Fibroblast of skin of abdomen (primary cell): ENCODE data around the gene ARHGAP26.

Experiments used
- DNase-seq: peaks from one replicate; pipeline ENCODE4 v3.0.0-alpha.2; 2013

ARHGAP26 gene

DNA sequence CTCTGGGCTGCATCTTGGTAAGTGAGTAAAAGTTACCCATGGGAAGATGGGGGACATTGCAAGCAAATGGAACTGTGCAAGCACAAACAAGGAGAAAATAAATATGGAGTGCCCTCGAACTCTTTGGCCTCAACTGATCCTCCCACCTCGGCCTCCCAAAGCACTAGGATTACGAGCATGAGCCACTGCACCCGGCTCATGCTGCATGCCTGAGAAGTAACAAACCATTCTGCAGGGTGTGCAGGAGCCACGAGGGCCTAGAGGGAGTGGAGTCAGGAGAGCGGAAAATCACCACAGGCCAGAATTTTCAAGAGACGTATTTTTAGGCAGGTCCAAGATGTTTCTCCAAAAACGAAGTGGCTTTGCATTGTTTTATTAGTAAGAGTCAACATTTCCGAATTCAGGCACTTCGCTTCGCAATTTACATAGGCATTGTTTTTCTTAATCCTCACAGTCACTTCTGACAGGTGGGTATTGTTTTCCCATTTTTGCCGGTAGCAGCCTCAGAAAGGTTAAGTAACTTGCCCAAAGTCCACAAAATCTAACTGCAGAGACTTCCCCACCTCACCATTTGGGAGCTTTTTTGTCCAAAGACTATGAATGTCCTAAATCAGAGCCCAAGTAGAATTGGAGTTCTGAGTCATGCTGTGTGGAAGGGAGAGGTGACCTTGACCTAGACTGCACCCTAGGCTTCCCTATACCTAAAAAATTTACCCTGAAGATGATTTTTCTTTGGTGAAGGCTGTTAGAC is 403.1 kb downstream of the ARHGAP26 start:
- DNase-seq = no peak

DNA sequence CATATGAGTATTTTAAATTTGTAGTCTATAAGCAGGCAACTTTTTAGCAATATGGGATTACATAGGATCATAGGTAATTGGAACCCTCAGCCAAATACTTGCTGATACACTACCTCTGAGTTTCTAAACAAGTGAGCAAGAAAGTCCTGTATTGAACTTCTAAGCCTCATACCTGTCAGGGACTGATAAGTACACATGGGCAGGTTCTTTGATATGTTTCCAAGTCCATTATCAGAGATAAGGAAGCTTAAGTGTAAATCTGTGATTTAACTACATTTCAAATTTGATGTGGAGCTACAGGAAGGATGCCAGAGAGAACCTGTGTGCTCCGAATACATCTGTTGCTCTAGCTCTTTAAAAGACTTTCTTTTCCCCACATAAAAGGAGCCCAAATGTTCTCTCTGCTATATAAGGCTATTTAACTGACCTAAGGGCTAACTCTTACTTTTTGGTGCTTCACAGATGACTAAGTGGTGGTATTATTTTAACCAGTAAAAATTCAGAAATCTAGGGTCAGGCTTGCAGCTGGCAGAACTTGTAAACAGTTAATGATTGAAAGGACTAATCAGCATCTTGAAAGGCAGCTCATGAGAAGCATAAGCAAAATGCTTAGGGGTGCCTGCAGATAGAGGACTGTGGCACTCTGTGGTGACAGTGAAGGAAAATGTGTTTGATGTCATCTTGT is 404.7 kb downstream of the ARHGAP26 start:
- no peak for DNase-seq

DNA sequence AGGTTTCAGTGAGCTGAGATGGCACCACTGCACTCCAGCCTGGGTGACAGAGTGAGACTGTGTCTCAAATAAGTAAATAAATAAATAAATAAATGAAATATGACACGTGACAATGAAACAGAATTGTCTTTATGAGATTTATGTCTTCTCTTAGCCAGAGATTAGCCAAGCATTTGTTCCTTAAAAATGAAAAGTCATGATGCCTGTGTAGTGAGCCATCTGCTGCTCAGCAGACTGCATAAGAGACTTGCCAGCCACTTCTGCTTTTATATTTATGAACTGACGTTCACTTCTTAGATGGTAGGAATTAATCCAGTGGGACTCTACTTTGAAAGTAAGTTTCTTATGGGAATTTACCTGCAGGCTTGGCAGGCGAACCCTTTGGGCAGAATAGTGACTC is 405.9 kb downstream of the ARHGAP26 start:
- no peak for DNase-seq

DNA sequence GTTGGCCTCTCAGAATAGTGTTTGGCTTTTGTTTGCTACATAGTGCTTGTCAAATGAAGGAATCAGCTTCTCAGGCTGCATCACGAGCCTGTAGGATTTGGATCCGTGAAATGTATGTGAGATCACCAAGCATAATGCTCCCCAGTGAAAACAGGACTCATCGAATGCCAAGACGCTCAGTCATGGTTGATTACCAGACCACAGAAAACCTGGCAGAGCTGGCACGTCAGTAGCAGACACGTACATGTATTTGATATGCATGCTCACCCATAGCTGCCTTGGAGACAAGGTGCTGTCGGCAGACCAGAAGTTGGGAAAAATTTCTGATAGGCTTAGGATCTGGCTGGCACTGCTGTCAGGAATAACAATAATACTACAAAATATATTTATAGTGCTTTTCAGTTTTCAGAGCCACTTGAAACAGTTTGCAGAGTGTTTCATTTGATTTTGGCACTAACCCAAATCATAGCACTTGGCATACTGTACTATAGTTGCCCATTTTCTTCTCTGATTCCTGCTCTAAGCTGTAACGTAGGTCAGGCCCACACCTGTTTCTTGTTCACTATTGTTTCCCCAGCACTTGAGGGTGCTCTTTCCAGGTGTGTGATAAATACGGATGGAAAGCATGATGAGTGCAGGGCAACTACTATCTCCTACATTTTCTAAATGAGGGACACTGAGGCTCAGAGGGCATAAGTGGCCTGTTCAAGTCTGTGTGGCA is 407.2 kb downstream of the ARHGAP26 start:
- peak; percentile 90 for DNase-seq

DNA sequence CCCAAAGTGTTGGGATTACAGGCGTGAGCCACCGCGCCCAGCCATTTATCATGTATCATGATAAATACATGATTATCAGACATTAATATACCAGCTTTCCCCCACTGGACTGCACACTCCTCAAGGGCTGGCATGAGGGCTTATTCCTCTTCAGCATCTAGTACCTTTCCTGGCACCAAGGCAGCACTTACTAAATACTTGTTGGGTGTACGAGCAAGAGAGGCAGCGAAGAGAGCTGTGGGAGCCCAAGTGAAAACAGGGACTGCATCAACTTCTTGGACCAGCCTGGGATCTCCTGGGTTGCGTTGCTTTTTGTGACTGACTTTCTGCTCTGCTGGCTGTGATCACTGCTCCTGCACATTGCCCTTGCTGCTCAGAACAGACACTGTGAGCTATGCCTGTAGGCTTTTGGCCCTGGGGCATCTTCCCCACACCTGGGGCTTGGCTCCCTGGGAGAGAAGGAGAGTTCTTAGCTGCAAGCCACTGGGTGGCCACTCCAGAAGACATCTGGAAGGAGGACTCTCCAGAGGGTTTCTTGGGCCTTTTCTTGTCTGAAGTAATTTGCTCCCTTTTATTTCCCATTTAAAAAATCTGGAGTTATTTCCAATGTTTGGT is 409.1 kb downstream of the ARHGAP26 start:
- DNase-seq = no peak

DNA sequence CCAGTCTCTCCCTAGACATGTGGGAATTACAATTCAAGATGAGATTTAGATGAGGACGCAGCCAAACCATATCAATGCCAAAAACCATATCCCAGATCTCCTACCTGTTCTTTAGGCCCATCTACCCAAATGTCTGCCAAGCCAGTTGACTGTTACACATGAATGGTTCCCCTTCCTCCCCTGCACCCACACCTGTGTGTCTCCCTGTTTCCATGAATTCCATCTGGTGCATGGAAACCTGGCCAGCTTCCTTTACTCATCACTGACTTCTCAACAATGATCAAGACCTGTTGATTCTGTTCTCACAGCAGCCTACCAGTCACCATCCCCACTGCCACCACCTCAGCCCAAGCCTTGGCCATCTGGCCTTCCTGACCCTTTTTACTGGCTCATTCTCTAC is 410.6 kb downstream of the ARHGAP26 start:
- no peak for DNase-seq

DNA sequence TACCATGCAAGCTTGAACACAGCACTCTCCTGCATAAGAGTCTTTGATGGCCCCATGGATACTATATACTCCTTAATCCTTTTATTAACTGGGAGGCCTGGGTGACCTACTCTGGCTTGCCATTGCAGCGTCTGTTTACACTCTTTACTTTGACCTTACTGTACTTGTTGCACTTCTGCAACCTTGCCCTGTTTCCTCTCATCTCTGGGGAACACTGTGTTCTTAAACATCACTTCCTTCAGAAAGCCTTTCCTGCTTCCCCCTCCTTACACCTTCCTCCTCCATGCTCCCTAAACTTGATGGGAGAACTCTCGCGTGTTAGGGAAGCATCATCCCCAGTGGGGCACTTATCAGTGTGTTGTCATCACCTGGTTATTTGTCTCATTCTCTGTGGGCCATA is 411.0 kb downstream of the ARHGAP26 start:
- DNase-seq = no peak

DNA sequence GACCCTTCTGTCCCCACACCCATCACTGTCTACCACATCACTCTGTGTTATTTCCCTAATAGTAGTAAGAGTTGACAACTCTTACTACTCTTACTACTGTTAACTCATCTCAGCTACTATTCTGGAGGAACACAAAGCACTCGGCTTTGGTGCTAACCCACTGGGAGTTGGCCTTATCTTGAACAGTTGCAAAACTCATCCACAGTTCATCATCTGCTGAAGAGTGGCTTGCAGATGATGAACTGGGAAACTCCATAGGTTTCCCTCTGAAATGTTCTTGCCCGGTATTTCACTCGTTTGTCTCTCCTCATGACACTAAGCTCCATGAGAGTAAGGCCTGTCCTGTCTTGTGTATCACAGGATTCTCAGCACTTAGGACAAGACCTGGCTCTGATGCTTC is 411.9 kb downstream of the ARHGAP26 start:
- DNase-seq = no peak

DNA sequence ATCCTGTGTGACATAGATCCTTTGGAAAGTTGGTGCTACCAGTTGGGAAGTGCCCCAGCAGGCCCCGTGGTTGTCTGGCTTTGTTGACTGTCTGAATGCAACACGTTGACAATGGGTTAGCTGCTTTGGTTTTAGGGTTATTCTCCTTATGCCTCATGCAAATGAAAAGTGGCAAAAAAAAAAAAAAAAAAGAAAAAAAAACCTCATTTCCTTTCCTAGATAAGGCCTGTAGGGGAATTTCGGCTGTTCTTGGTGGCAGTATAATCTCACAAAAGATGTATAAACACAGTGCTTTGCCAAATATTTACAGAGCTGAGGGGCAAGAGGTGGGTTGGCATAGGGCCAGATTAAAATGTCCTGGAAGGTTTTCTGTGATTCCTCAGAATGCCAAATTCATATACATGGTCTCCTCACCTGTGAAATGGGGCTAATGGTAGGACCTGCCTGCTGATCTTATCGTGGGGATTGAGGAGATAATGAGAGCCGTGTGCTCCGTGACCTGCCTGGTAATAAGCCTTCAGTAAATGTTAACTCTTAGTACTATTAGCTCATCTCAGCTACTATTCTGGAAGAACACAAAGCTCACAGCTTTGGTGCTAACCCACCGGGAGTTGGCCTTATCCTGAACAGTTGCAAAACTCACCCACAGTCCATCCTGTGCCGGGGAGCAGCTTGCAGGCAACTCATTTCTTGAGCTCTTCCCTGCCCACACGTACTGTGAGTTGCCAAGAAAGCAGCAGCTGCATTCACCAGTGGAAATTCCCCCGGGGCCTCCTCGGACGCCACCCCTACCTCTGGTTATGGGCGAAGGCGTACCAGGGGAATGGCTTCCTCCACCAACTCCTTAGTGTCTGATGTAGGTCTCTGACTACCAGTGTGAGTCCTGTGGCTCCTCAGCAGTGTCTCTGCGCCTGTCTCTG is 413.0 kb downstream of the ARHGAP26 start:
- no peak for DNase-seq

DNA sequence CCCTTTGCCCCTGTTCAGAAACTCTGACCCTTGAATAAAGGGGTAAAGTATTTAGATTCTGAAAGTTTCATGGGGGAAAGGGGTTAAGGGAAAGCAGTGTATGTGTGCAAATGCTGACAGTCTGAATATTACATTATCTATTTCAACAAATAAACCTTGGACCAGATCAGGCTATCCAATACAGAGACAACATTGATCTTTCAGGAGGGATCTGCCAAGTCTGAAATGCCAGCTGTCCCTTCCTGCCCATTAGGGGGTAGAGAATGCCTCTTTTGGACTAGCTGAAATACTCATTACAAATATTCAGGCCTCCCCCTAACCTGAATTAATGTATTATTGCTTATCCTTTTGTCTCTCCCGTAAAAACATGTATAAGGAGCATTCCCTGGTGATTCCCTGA is 413.8 kb downstream of the ARHGAP26 start:
- no peak for DNase-seq

DNA sequence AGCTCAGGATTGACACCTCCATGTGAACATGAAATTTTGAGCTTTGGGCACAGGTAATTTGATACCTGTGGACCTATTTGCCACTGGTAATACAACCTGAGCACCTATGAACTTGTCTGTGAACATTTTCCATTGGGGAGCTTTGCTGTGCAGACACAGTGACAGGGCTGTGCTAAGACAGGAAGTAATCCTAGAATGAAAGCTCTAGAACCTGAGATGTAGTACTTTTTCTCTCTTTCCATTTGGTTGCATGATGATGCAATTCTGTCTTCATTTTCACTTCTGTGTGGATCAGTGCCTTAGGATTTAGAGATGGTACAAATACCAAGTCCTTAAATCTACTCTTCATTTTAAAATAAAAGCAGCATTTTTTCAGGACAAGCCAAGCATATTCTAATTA is 416.4 kb downstream of the ARHGAP26 start:
- no peak for DNase-seq

DNA sequence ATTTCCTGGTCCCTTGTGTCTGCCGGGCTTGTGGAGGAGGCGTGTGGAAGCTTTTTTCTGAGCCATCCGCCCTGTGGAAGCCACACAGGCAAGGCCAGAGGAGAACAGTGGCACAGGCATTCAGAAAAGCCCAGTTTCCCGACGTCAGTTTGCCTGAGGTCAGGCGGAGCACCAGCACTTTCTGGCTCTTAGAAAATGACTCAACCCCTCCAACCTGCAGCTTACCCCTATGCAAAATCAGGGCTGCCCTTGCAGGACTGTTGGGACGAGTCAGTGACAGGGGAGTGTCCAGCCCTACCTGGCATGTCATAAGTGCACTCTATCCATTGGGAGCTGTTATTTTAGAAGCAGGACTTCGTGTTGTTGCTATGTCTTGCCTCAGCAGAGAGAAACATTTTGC is 417.3 kb downstream of the ARHGAP26 start:
- no peak for DNase-seq

DNA sequence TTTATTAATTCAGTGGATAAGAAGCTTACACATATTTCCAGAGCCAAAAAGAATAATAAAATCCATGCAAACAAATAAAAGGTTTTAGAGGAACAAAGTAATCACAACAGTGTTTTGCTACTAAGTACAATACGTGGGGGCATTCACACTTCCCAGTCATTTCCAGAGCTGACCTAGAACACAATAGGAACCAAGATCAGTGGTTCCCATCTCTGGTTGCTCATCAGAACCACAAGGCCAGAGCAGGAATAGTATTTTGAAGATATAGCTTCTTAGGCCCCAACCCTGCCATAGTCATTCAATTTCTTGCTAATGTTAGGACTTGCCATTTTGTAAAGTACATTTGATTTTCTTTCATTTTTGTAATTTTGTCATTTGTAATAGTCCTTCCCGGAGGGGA is 417.9 kb downstream of the ARHGAP26 start:
- no peak for DNase-seq

DNA sequence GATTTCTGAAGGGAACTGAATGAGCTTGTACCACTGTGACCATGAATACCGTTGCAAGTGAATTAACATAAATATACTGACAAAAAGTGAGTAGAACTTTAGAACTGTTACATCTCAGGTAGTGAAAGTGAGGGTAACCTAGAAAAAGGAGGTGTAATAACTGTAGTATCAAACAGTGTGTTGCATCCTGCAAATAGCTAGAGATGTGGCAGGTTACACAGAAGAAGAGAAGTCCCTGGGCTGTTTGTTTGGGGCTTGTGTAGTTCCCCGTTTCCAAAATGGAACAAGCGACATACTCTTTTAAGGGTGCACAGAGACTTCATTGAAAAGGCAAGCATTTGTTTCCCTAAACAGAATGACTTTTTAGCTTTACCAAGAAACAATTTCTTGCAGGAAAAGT is 418.5 kb downstream of the ARHGAP26 start:
- no peak for DNase-seq

DNA sequence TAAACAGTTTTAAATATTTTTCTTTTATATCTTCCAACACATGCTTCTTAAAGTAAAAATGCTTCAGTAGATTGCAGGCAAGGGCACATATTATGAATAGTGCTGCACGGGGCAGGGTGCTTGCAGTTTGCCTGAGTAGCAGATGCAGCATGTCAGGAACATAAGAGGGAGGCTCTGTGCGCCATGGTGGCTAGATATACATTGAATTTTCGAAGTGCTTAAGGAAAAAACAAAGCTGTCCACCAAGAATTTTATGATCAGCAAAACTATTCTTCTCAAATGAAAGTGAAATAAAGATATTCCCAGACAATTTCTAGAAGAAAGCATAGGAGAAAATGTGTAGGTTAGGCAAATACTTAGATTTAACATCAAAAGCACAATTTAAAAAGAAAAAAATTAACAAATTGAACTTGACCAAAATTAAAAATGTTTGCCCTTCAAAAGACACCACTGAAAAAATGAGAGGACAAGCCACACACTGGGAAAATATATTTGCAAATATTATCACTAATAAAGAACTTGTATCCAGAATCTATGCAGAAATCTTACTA is 420.2 kb downstream of the ARHGAP26 start:
- DNase-seq = no peak

DNA sequence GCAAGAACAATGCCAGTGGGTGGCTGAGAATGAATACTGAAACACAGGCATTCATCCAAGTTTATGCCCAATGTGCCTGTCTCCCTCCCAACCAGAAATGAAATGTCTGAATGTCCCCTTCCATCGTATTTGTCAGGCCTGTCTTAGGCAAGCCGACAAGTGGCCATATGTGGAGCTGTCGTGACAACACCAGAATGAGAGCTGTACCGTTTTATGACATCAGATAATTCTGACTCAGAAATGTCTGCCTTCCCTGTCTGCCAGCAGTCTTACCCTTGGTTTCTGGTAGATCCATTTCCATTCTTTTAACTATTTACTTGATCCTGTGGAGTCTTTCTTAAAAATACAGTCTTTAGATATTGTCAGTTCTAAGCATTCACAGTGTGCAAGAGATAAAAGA is 421.5 kb downstream of the ARHGAP26 start:
- DNase-seq = no peak

DNA sequence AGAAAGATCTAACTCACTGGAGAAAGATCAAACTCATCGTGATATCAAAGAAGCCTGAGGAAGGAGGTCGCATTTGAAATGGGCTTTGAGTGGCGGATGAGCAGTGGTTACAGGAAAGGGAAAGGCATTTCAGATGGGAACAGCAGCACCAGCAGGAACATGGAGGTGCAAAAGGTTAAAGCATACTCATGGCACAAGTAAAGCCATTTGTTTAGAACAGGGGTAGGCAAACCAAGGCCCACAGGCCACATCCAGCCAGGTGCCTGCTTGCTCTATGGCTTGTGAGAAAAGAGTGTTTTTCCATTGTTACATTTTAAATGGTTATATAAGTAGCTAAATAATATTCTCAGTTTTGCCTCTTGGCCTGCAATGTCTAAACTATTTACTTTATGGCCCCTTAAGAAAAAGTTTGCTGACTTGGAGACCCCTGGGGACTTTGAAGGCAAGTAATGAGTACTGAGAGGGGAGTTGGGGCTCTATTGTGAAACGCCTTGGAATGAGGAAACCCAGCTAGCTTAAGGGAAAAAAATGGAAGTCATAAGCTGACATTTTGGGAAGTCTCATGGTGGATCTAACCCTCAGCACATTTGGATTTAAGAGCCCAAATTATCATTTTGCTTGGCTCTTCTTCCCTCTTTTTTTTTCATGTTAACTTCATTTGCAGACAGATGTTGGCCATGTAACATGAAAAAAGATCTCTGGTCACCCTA is 422.2 kb downstream of the ARHGAP26 start:
- no peak for DNase-seq

DNA sequence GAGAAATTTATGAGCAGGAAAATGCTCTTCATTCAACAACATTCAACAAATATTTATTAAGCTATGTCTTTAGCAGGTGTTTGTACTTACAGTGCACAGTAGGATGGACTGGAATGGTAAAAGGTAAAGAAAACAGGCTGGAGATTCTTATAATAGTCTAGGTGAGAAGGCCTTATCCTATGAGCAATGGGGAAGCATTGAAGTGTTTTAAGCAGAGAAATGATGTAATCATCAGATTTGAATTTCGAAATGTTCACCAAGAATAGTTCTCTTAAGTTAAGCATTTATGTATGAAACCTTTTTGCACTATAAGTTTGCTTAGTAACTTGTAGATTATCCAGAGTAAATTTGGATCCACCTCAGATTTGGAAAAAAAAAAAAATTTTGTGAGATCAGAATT is 424.0 kb downstream of the ARHGAP26 start:
- DNase-seq = no peak

DNA sequence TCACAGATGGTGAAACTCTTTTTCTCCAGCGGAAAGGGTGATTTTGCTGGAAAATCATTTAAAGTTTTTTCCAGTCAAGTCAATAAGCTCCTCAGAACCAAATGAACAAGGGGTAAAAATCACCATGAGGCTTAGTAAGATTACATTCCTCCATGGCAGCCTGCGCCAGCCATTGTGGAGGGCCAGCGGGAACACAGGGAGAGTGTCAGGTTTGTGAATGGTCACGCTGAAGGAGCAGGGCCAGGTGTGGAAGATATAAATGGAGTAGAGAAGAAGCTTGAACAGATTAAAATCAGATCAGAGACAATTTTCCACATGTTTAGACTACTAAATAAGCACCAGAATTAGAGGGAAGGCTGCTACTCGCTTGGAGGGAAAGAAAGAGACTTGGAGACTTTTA is 424.5 kb downstream of the ARHGAP26 start:
- DNase-seq = no peak

DNA sequence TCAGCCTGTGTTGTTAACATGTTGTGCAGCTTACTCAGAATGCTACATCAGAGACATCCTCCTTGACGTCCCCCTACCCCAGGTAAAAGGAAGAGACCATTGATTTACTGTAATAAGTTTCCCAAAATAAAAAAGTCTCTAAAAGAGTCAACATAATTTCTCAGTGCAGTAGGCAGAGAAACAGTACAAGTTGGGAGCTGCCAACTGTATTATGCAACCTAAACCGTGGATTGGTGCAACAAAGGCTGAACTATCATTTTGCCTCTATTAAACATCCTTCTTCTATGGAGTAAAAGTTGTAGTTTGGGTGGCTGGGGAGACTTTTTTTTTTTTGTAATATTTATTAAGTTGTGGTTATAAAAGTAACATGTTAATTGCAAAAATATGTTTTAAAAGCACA is 425.3 kb downstream of the ARHGAP26 start:
- no peak for DNase-seq

DNA sequence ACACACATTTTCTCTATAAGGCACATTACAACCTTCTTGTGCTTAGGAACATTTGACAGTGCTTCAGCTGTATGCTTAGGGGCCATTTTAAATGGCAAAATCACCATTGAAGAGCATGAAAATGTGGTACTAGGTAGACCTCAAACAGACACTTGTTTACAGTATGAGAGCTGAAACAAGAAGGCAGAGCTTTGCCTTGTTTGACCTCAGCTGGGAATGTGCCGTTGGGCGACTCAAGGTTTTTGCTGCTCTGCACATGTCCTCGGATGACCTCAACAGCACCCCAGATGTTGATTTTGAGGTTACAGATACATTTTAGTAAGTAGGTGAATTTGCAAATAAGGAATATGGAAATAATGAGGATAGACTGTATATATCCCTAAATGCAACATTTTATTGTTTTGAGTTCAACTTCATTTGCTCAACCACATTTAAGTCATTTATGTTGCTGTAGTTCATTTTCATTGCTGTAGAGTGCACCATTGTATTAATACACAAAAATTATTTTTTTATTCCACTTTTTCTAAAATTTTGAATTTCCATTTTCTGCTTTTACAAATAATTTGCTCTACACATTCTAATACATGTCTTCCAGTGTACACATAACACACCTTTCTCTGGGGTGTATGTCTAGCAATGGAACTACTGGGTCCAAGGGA is 426.6 kb downstream of the ARHGAP26 start:
- DNase-seq = no peak
